SKM-1 (cell line): Measurements from ENCODE around the gene PDGFD.

Experiments
- DNase-seq: peaks from one replicate; lab custom pipeline; 2025; ENCODE audit not compliant: unreplicated experiment; lab: John Stamatoyannopoulos, UW

The PDGFD gene

DNA sequence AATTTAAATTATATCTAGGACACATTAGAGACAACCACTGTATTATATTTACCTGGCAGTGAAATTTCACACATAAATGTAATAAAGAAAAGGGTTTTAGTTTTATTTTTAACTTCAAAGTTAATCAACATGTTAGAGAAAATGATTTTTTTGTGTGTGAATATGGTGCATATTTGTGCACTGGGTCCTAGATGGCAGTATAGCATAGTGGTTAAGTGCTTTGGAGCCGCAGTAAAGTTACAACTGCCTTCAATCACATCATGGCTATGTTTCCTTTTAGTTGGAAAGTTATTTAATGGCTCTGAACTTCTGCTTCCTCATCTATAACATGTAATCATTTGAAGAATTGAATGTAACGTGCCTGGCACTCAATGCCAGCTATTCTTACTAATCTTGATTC, 236.4 kb downstream of the PDGFD start:
- DNase-seq: no peak

DNA sequence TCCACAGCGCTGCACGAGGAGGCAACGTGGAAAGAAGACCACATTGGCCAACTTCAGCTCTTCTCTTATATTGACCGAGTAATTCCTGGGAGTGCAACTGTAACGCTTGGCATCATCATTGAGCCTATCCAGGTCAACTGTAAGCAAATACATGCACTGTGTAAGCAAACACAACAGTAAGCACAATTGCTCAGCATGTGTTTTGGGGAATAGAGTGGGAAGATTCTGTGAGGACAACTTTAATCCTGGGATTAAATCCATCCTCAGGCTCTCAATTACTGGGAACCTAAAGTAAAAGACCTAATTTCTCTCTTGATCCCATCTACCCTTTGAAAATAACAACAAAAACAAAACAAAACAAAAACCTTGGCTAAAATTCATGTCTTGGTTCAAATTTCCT, 237.0 kb downstream of the PDGFD start:
- DNase-seq: no peak

DNA sequence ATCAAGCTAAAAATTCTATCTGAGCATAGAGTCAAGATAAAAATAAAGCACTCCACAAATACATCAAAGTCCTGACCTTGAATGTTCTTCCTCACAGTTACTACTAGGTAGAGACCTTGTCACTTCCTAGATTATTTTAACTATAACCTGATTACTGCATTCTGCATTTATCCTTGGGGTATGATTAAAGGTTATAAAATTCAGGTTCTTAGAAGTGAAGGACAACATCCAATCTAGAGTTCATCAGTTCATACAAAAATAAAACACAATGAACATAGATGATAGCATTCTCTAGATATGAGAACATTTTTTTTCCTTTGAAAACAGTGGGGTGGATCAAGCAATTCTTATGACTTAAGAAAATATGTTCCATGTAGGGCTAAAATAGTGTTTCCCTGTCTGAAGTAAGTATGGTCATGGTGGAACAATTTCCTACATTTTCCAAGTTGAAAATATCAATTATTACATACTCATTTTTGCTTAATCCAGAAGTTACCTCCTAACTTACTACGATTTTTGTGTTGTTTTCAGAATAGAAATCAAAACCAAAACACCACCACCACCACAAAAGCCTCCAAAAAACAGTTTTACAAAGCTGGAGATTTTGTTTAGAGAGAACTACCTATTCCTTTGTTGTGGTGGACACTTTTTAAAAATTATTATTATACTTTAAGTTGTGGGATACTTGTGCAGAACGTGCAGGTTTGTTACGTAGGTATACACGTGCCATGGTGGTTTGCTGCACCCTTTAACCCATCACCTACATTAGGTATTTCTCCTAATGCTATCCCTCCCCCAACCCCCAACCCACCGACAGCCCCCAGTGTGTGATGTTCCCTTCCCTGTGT, 239.6 kb downstream of the PDGFD start:
- no peak for DNase-seq

DNA sequence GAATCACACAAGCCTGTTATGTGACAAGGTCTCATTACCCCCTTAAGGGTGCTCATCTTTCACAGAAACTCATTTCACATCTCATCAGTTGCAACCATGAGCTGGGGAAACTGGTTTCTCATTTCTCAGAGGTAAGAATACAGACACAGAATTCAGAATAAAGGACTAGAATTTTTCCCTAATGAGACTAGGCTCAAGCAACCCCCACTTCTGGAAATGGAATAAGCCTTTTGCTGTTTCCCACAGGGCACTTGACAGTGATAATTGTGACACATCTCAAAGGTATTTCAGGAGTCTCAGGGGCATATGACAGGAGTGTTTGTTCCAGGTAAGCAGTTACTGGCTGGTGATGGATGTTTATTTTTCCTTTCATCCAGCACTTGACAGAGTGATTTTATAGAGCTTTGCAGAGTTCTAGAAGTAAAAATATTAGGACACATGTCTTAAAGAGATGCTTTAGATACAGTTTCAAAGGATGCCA, 240.5 kb downstream of the PDGFD start:
- no peak for DNase-seq

DNA sequence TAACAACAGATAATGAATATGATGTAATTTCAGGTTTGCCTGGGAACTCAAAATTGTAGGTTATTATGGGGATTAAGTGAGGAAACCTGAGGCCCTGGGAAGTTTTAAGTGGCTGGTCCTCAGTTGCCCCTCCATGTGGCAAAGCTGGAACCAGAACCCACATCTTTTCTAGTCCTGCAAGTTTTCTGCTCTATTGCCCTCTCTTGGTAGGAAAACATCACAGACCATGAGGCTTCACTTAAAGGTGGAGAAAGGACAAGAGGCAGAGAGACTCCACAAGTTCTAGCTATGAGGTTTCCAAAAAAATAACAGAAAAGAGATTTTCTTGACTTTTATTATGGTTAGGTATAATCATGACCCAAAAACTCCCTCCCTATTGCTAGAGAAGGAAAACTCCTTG, 243.0 kb downstream of the PDGFD start:
- DNase-seq: no peak

DNA sequence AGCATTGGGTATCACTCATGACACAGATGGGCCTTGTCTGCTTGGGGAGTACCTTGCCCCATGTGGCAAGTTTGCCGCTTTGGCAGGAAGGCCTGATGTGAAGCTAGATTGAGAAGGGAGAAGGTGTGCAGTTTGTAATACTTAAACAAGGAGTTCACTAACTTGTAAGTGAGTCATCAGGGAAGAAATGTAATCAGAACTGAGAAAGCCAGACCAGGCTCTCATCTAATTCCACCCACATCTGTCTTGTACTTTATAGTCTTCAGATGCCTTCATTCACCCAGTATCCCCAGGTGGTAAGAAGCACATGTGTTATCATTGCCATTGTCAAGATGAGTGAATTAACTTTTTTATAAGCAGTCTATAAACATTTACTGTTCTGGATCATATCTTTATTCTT, 243.5 kb downstream of the PDGFD start:
- no peak for DNase-seq

DNA sequence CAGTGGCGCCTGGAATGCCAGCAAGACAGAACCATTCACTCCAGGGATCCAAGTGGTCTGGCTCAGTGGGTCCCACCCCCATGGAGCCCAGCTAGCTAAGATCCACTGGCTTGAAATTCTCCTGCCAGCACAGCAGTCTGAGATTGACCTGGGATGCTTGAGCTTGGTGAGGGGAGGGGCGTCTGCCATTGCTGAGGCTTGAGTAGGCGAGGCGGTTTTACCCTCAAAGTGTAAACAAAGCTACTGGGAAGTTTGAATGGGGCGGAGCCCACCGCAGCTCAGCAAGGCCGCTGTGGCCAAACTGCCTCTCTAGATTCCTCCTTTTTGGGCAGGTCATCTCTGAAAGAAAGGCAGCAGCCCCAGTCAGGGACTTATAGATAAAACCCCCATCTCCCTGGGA, 253.2 kb downstream of the PDGFD start:
- no peak for DNase-seq

DNA sequence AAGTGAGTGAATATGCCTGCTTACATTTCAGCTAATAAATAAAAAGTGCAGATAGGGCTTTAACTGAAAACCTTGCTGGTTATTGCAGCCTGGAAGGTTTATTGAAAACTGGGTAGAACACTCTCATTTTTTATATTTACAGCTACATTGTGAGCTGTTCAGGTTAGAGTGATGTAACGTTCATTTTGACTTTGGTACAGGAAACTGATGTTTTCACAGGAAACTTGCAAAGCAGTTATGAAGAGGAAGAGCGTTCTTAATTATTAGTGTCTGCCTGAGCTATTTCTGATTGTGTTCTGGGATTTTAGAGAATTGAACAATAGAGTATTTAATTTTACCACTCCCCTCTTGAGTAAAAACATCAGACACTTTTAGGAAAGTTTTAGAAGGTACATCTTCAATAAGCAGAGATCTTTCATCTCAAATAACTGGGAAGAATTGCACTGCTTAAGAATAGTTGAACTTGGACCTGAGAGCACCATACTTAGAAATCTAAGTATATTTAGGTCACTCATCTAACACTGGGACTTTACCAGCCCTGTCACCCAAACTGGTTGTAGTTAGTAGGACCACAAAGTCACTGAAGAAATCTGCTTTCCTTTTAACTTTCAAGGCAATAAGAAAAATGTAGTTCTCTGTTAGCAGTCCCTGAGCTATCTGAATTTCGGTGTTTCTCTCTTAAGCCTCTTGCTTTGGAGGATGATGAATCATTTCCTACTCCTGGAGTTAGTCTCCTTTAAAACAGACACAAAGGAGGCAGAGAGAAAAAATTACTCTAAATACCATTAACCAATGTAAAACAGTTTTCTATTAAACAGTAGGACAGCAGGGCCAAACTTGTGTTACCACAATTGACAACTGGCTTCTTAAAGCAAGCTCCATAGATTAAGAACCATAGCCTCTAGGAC, 256.1 kb downstream of the PDGFD start:
- no peak for DNase-seq

DNA sequence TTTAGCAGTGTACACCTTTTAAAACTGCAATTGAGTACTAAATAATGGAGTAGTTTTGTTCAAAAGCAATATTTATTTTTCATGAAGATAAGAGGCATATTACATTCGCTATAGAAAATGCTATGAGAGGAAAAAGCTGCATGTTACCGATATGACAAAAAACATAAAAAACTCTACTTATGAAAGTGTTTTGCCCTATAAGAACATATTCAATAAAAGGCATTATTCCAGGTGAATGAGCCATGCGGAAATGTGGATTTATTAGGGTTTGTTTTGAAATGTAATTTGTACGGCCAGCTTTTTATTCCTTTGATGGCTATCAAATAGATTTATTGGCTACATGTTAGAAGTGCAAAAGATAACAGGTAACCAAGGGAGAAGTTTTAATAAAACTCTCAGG, 256.8 kb downstream of the PDGFD start:
- no peak for DNase-seq

DNA sequence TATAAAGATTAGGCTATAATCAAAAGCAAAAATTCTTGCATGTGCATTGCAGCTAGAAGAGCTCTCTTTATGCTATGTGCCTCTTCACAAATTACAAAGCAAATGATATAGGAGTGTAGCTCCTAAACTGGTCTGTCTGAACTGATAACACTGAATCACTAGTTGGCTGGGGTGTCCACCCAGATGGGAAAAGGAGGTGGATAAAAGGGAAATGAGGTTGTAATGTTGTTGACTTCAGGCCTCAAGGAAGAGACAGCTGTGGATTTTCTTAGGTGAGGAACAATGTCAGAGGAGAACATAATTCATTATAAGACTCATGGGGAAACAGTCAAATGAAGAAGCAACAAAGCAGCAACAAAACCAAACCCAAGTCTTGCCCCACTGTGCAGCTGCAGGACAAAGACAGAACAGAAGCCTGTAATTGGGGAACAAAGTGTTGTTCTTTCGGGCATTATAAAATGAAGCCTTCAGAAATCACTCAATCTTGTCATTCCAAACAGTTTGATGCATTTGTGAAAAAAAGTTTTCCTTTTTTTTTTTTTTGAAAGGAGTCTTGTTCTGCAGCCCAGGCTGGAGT, 257.6 kb downstream of the PDGFD start:
- no peak for DNase-seq

DNA sequence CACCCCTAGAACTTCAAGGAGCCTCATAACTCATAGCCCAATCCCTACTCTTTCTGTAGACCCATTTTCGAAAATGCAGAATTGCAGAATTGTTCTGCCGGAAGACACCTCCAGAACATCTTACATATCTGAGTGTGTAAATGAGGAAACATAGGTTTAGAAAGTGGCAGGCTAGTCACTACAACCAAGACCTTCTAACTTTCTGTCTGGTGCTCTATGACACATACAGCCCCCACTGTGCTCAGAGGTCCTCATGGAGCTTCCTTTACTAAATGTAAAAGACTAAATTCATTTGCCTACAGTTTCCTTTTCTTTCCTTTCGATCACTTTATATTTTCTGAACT, 259.7 kb downstream of the PDGFD start:
- no peak for DNase-seq

DNA sequence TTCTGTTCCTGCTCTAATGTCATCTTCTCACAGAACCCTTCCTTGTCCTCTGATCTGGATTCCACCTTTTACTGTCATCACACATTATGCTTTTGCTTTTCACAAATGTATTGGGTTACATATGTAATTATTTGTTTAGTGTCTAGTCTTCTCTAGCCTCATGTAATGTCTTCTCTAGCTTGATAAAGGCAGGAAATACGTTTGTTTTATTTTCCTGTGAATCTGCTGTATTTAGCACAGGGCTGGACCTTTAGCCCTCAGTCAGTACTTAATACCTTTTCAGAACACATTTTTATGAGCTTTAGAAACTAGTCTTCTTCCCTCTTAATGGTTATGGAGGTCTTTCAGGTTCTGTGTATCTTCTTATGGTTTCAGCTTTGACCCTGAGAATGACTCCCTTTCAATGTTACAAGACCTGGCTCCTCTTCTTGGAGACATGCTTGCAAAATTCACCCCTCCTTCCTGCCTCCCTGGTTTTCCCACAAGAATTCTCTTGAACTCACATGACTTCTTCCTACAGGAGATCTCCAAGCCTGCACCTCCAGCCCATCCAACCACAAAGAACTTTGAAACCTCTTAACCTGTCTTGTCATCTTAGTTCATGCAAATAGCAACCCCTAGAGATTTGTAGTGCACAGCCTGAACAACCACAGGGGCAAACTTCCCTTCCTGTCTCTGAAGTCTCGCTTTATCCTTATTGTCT, 260.2 kb downstream of the PDGFD start:
- DNase-seq: no peak

DNA sequence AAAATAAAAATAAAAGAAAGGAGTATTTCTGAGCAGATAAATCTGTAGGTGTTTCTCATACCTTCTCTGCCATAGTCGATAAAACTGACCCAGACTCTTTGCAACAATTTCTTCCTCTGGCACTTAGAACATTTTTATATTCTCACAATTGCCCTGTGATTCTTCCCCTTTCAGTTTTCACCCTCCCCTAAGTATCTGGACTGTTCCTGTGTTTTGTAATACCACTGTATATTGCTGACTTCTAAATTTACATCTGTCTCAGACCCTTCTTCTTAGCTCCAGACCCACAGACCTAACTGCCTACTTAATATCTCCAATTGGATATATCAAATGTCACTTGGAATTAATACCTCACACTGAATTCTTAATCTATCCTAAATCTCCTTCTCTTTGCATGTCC, 261.0 kb downstream of the PDGFD start:
- no peak for DNase-seq

DNA sequence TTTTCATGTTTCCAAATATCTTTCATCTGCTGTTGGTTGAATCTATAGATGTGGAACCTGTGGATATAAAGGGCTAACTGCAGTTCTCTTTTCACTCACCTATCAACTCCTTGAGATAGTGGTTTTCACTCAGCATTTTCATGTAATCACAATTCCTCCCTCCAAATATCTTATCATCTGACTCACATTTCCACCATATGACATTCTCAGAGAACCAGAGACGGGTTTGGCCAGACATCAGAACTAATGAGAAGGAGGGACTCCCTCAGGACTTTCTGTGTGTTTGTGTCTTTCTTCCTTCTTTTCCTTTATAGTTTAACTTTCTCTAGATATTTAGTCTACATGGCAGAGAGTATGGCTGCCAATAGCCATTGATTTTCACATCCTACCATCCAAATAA, 262.3 kb downstream of the PDGFD start:
- no peak for DNase-seq

DNA sequence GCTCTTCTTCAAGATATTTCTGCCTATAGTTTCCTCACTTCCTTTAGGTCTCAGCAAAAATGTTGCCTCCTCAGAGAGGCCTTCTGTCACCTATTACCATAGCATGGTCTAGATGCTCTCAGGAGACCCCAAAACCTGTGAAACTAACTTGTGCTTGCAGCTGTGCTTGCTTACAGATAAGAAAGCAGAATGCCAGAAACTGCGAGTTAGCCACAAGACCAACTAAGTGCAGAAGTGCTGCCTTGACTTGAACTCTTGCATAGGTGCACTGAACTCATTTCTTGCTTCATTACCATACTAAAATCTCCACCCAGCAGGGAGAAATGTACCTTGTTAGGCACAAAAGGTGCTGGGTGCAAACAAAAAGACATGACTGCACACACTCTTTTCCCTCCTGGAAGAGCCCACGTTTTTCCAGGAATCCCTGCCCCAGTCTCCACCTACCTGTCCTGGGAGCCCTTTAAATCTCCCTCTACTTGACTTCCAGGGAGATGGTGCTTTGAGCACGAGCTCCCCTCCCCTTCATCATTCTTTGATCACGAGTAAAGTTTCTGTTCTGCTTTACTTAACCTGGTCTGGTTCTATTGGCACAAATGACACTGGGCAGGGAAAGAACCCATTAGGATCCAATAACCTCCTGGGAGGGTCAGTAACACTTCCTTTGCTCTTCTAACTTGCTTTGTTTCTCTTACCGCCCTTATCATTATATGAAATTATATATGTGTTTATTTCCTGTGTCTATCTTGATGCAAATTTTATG, 265.2 kb downstream of the PDGFD start:
- DNase-seq: no peak

DNA sequence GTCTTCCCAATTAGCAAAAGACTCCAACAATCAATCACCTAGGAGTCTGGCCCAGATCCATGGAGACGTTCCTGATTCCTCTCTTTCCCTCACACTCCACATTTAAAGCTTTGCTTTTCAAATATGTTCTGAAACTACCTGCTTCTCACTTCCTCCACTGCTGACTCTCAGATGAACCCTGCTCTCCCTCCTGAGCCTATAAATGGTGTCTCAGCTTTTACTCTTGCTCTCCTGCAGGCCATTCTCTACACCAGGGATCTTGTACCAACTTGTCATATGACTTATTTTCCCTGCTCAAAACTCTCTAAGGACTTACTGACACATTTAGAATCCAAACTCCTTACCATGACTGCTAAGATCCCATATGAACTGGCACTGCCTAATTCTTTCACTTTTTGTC, 265.9 kb downstream of the PDGFD start:
- no peak for DNase-seq

DNA sequence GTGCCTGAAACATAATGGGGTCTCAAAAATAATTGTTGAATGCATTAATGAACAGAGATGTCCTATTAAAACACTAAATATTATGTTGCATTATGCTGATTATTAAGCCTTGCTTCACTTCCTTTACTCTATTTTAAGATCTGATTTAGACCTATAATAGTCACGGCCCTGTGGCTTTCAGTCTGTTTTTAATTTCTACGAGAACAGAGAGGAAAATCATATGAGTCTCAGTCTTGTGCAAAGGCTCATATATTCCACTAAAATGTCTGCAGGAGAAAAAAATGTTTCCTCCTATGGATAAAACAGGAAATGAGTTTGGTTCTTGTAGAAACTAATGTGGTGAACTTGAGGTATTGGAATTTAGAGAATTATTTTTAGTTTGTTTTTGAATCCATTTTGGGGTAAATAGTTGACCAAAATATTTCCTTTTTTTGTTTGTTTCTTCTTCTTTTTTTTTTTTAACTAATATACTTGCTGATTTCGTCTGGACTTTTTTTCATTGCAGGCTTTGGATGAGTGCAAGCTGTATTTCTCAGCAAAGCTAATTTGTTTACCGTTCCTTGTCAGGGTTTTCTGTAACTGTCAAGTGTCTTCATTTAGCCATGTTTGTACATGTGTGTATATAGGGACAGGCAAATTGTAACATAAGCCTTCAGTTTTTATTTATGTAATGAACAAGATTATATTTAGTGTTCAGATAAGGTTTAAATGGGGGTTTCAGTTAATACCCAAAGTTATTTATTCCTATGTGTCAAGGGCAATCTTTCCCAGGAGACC, 266.6 kb downstream of the PDGFD start:
- no peak for DNase-seq

DNA sequence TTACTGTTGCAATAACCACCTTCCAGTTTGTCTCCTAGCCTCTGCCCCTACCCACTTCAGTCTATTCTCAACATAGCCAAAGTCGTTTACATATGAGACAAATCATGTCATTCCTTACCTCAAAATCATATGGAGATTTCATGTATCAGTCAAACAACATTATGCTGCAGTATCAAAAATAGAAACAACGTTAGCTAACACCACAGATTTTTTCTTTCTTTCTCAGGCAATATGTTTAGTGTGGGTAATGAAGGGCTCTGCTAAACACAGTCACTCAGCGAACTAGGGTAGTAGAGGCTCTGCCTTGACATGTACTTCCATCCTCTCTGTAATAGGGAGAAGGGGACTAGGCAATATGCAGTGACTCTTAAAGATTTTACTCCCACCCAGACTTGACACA, 268.8 kb downstream of the PDGFD start:
- DNase-seq: no peak

DNA sequence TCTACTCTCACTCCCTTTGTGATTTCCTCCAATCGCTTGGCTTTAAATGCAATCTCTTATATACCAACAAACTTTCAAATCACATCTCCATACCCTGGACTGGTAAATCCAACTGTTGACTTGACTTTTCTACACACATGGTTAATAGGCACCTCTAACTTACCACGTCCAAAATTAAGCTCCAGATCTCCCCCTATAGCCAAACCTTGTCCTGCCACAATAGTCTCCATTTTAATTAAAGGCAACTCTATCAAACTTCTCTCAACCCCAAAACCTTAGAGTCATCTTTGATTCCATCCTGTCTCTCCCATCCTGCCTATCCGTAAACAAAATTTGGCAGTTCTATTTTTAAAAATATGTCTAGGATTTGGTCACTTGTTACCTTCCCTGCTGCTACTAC, 269.3 kb downstream of the PDGFD start:
- DNase-seq: no peak

DNA sequence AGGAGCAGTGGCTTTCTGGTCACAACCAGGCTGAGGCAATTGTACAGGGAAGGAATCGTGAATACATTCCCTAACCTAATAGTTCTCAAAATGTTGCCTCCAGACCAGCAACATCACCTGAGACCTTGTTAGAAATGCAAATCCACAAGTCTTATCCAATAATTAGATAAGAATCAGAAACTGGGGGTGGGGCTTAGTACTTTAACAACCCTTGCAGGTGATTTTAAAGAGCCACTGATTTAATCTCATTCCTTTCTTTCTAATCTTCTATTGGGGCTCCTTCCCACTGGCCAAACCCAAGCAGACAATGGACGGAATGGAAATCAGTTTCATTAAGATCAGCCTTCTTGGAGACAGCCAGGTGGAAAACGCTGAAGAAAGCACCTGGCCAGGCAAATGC, 269.9 kb downstream of the PDGFD start:
- DNase-seq: no peak
